Stimulated activated naive B cell treated with anti-CD40 and anti-IgM and Interleukin-4, amounts not matched to agents 10 μg/mL and 1 μg/mL and 100 μg/mL, for 72 hours (primary cell): ENCODE data around the gene CACNA2D3.

Source experiments
- ATAC-seq, 2 donors: fragments of 150-1000 bp; cut with Tn5 transposase; replicated peaks; 2 replicates each; pipeline ENCODE4 v1.10.0; 2021; ENCODE audit warnings: moderate library complexity in 1 of 2
- DNase-seq: peaks from one replicate; pipeline ENCODE4 v3.0.0; 2021
- H3K27ac Mint-ChIP-seq: one replicate; pipeline ENCODE4 v1.8.0; 2022; ENCODE audit warnings: mild to moderate bottlenecking, mixed read lengths
- H3K27me3 Mint-ChIP-seq, 2 donors: one replicate each; pipeline ENCODE4 v1.8.0; 2022; ENCODE audit warnings: mixed read lengths in 2 of 2
- H3K36me3 Mint-ChIP-seq, 2 donors: one replicate each; pipeline ENCODE4 v1.8.0; 2022; ENCODE audit warnings: mixed read lengths in 2 of 2, mild to moderate bottlenecking in 1 of 2
- H3K4me1 Mint-ChIP-seq, 2 donors: one replicate each; pipeline ENCODE4 v1.8.0; 2022; ENCODE audit warnings: mixed read lengths in 2 of 2, mild to moderate bottlenecking in 1 of 2
- H3K4me3 Mint-ChIP-seq, 2 donors: one replicate each; pipeline ENCODE4 v1.8.0; 2022; ENCODE audit warnings: mild to moderate bottlenecking in 2 of 2, mixed read lengths in 2 of 2, moderate library complexity in 1 of 2
- H3K9me3 Mint-ChIP-seq, 2 donors: one replicate each; pipeline ENCODE4 v1.8.0; 2022; ENCODE audit warnings: mixed read lengths in 2 of 2, mild to moderate bottlenecking in 1 of 2

The CACNA2D3 gene

DNA sequence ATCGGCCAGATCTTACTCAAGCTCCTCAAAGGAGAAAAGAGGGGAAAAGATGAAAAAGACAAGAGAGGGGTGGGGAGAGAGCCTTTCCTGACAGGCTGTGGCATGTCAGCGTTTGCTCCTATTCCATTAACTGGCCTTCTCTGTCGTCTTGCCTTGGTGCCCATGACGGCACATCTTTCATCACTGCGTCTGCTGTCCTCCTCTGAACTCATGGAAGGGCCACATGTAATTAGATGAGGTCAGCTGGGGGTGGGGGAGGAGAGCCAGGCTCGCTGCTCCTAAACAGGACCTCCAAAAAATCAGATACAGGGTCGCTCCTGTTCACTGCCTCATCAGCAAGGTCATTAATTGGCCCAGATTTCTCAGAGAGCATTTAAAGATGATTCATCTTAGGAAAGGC lies 755.8 kb downstream of the CACNA2D3 start:
- ATAC-seq (no peak), DNase-seq (no peak)
- no peak overlapping the region for H3K4me3 Mint-ChIP-seq
- H3K27me3 Mint-ChIP-seq = peaks cover 0 to 8% of the 10 kb centered on the region in 2 donors
- peaks cover 0 to 6% of the 10 kb centered on the region in 2 donors for H3K9me3 Mint-ChIP-seq
- H3K36me3 Mint-ChIP-seq = no peaks in the 10 kb centered on the region
- no peaks in the 10 kb centered on the region for H3K4me1 Mint-ChIP-seq
- H3K27ac Mint-ChIP-seq = no peak overlapping the region

DNA sequence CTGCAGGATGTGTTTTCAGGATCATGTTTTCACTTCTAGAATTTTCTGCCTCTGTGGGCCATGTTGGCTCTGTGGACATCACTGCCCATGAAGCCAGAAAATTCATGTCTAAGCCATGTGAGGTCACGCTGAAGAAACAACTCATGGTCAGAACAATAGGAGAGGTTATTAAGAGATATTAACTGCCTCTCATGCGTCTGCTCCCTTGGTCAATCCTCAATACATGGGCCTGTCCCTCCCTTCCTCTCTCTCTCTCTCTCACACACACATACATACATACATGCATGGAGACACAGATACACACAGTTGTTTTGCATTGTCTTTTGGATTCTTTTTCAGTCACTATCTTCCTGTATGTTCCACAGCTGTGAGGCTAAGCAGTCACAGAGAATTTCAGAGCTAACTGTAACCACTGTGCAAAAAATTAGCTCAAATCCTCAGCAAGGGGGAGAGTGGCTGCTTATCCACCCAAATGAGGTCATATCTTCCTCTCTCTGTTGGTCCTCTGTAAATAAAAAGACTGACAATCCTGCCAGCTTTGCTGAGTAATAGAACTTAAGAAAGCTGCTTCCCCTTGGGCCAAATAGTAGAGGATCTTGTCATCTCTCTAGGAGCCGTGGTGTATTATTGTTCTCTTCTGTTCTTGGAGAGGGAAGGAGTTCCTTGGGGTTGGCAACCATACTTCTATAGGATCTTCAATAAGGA lies 759.9 kb downstream of the CACNA2D3 start:
- H3K36me3 Mint-ChIP-seq = no peaks in the 10 kb centered on the region
- ATAC-seq = no peak
- H3K9me3 Mint-ChIP-seq = peaks cover 0 to 6% of the 10 kb centered on the region in 2 donors
- no peak overlapping the region for H3K4me3 Mint-ChIP-seq
- no peaks in the 10 kb centered on the region for H3K4me1 Mint-ChIP-seq
- peaks cover 0 to 8% of the 10 kb centered on the region in 2 donors for H3K27me3 Mint-ChIP-seq
- no peak for DNase-seq
- H3K27ac Mint-ChIP-seq = no peak overlapping the region

DNA sequence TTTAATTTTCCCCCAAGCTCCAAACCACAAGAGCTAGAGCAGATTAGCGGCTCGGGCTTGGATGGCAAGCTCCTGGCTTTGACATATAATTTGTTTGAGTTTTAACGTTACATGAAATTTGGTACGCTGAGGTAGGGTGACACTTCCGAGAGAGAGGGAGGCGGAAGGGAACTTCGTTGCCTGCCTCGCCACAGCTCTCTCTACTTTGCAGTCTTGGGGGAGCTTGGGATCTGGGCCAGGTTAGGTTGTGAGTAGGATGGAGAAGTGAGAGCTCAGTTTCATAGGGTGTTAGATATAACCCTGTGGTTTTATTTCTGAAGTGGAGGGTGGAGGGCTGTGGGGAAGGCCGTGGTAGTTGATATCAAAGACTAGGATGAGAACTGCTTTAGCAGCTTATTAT lies 765.8 kb downstream of the CACNA2D3 start:
- Mint-ChIP-seq H3K4me1 (no peaks in the 10 kb centered on the region), H3K4me3 (no peak overlapping the region), H3K9me3 (no peaks in the 10 kb centered on the region), H3K36me3 (no peaks in the 10 kb centered on the region), H3K27me3 (no peaks in the 10 kb centered on the region), H3K27ac (no peak overlapping the region)
- DNase-seq (no peak), ATAC-seq (no peak)

DNA sequence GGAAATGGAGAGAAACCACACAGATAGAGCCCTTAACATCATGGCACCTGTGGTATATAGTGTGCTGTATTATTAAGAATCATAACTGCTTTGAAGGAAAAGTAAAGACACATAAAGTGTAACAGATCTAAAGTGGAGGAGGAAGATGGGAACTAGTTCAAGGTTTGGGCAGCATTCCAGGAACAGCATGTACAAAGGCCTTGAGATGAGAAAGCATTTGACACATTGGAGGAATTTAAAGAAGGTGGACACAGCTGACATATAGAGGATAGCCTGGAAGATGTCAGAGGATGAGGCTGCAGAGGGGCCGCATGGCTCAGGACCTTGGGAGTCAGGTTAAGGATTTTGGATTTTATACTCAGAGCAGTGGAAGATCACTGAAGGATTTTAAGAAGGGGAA lies 766.5 kb downstream of the CACNA2D3 start:
- Mint-ChIP-seq H3K27ac (no peak overlapping the region), H3K9me3 (no peaks in the 10 kb centered on the region), H3K4me1 (no peaks in the 10 kb centered on the region), H3K36me3 (no peaks in the 10 kb centered on the region), H3K4me3 (no peak overlapping the region), H3K27me3 (no peaks in the 10 kb centered on the region)
- no peak for ATAC-seq
- no peak for DNase-seq

DNA sequence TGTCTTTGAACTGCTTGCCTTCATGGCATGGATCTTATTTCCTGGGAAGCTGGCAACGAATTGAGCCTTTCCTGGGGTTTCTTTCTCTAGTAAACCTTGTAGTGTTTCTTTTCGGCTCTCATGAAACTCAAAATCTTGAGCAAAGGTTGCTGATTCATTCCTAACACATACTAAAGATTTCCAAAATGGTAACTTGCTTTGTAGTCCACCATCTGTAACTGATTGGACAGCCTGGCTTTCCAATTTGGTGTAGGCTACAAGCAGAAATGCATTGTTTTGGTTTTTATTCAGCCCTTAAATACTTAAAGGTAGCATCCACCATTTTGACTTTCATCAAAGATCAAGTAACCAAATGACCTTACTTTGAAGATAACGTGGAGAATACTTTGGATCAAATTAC lies 767.4 kb downstream of the CACNA2D3 start:
- H3K4me3 Mint-ChIP-seq = no peak overlapping the region
- H3K27ac Mint-ChIP-seq = no peak overlapping the region
- H3K9me3 Mint-ChIP-seq = no peaks in the 10 kb centered on the region
- DNase-seq (no peak), ATAC-seq (no peak)
- no peaks in the 10 kb centered on the region for H3K27me3 Mint-ChIP-seq
- H3K36me3 Mint-ChIP-seq = no peaks in the 10 kb centered on the region
- no peaks in the 10 kb centered on the region for H3K4me1 Mint-ChIP-seq

DNA sequence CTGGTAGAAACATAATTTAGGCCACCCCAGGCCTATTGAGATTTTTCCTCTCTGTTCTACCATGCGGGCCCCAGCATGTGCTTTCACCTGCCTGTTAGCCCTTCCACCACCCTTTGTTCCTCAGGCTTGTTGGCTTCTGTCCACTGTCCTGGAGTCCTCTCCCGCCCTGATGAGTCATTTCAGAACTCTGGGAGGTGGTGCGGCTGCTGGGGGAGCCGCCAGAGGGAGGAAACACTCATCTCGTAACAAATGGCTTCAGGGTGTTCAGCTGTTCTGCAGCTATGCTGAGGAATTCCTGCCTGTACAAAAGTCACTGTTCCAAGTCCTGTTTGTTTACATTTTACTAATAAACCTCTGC lies 769.2 kb downstream of the CACNA2D3 start:
- Mint-ChIP-seq H3K9me3 (no peaks in the 10 kb centered on the region), H3K27ac (no peak overlapping the region), H3K4me1 (no peaks in the 10 kb centered on the region), H3K4me3 (no peak overlapping the region), H3K36me3 (no peaks in the 10 kb centered on the region), H3K27me3 (no peaks in the 10 kb centered on the region)
- ATAC-seq = no peak
- DNase-seq = no peak

DNA sequence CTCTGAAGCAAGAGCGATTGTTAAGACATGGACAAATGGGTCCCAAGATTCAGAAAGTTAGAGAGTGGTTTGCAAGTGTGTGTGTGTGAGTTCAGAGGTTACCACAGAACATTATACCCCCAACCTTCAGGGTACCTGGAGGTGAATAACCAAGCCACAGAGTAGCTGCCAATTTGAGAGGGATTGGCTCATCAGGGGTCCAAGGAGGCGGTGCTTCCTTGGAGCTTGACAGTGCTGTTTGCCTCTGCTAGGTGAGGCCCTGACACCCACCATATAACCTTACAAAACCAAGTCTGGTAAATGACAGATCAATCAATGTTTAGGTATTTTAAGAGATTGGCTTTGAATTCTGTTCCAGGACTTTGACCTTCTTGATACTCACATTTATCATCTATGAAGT lies 769.8 kb downstream of the CACNA2D3 start:
- Mint-ChIP-seq H3K36me3 (no peaks in the 10 kb centered on the region), H3K27me3 (no peaks in the 10 kb centered on the region), H3K9me3 (no peaks in the 10 kb centered on the region), H3K27ac (no peak overlapping the region), H3K4me1 (no peaks in the 10 kb centered on the region), H3K4me3 (no peak overlapping the region)
- DNase-seq (no peak), ATAC-seq (no peak)

DNA sequence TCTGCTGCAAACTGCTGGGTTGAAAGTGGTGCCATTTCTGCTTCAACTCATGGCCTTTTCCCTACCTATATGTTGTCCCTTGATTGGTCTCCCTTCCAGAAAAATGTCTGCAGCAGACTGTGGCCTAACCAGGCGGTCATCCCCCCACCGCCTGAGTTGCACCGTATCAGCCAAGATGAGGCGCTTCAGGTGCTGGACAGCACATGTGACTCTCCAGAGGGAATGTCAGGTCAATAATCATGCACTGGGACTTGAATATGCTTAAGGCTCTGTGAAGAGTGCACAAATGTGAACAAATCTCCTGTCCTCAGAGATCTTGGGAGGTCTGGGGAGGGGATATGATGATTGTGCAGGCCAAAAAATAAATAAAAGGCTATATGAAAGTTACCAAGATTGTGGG lies 773.3 kb downstream of the CACNA2D3 start:
- Mint-ChIP-seq H3K36me3 (no peaks in the 10 kb centered on the region), H3K9me3 (no peaks in the 10 kb centered on the region), H3K4me1 (no peaks in the 10 kb centered on the region), H3K27me3 (no peaks in the 10 kb centered on the region), H3K27ac (no peak overlapping the region), H3K4me3 (no peak overlapping the region)
- ATAC-seq (no peak), DNase-seq (no peak)

DNA sequence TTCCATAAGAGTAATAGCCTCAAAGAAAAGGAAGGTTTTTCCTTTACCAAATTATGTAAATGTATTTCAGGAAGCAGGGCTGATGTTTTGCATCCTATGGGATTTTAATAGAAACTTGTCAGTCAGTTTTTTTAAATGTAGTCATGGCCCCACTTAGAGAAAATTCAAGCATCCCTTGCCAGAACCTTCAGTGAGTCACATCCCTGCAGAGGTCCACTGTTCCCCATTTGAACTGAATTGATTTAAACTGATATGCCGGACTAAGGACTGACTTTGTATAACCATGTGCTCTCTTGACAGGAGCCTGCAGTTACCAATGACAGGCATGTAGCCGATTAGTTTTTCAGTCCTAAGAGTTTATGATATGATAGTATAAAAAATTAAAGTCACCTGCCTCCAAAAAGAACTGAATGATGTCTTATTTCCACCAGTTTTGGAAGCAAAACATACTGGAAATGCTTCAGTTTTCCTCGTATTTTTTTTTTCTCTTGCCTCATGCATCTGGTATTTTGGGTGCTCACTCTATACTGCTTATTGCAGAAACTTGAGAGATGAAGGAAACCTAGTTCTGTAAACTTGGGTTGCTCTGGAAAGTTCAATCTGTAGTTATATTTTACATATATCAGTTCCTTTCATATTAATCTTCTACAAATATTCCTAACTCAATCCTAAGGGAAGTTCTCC lies 774.8 kb downstream of the CACNA2D3 start:
- no peaks in the 10 kb centered on the region for H3K27me3 Mint-ChIP-seq
- H3K36me3 Mint-ChIP-seq = no peaks in the 10 kb centered on the region
- no peak overlapping the region for H3K27ac Mint-ChIP-seq
- H3K4me1 Mint-ChIP-seq = no peaks in the 10 kb centered on the region
- H3K4me3 Mint-ChIP-seq = no peak overlapping the region
- ATAC-seq (no peak), DNase-seq (no peak)
- H3K9me3 Mint-ChIP-seq = no peaks in the 10 kb centered on the region

DNA sequence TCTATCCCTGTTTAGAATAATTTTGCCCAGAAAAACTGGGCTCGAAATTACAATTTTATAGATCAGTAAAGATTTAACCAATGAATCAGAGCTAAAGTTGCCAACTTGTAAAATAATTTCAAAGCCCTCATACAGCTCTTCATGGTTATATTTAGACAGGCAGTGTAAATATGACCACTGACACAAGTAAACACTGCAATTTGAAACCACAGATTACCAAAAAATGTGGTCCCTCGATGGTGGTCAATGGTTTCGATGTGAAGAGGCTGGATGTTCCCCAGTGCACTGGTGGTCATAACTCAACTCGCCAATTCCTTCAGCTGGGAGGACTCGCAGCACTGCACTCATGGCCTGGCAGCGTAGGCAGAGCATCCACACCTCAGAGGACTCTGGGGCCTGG lies 776.9 kb downstream of the CACNA2D3 start:
- Mint-ChIP-seq H3K27ac (no peak overlapping the region), H3K4me3 (no peak overlapping the region), H3K9me3 (no peaks in the 10 kb centered on the region), H3K27me3 (no peaks in the 10 kb centered on the region), H3K36me3 (no peaks in the 10 kb centered on the region), H3K4me1 (no peaks in the 10 kb centered on the region)
- no peak for DNase-seq
- no peak for ATAC-seq

DNA sequence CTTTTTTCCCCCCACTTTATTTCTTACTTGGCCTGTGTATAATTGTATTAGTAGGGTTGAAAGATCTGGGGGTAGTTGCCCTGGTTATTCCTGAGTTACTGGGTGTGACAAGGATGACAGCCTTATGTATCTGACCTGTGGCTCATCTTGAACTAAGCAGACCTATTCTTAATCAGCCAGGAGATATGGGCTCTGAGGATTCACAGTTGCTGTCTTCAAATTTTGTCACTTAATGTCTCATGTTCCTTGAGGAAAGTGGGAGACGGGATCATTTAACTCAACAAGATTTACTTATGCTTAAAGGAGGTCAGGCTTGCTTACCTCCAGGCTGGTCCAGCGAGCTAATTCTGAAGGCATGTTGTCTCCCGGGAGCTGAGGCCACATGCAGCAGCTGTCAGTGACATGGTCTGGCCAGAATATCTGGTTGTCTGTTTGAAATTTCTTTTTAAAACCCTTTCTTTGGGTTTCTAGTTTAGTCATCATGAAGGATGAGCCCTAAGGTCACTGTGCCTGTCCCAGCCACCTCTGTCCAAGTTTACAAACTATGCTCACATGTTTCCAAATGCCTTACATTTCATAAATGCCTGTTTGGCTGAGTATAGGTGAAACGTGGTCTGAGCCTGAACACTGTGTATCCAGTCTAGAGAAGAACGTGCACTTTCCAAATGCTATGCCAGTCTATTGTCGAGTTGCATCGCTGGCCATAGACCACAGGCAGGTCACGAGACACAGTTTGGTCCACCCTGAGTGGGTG lies 778.7 kb downstream of the CACNA2D3 start:
- DNase-seq (no peak), ATAC-seq (no peak)
- no peak overlapping the region for H3K4me3 Mint-ChIP-seq
- no peaks in the 10 kb centered on the region for H3K27me3 Mint-ChIP-seq
- no peaks in the 10 kb centered on the region for H3K9me3 Mint-ChIP-seq
- no peaks in the 10 kb centered on the region for H3K36me3 Mint-ChIP-seq
- H3K4me1 Mint-ChIP-seq = no peaks in the 10 kb centered on the region
- no peak overlapping the region for H3K27ac Mint-ChIP-seq

DNA sequence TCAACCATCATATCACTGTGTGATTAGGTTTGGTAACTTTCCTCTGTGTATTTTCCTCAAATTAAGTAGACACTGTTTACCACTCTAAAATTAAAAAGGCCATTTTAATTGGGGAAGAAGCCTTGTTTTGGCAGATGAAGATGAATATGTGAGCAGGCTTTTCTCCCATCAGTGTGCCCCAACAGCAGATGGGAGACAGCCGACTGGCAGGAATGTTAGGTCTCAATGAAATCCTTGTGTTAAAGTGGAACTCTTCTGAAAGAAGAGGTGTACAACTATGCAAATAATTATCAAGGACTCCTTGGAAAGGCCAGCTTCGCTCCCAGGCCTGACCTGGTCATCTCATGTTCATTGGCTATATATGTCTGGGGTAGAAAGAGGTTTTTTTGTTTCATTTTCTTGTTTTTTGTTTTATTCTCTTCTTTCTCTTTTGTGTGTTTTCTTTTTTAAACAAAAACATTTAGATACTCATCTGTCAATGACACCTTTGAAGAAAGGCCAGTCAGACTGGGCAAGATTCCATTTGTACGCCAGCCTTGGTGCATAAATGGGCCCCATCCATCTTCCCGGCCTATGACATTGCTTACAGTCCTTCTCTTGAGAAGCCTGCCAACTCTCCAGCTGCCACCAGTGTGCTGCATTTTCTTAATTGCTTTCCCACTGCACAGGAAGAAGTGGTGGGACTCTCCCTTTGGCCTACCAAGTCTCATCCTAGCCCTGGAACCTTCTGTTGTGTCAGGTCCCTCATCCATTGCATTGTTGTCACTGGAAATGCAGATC lies 779.7 kb downstream of the CACNA2D3 start:
- Mint-ChIP-seq H3K4me3 (no peak overlapping the region), H3K4me1 (no peaks in the 10 kb centered on the region), H3K27me3 (no peaks in the 10 kb centered on the region), H3K9me3 (no peaks in the 10 kb centered on the region), H3K27ac (no peak overlapping the region), H3K36me3 (no peaks in the 10 kb centered on the region)
- DNase-seq = no peak
- no peak for ATAC-seq

DNA sequence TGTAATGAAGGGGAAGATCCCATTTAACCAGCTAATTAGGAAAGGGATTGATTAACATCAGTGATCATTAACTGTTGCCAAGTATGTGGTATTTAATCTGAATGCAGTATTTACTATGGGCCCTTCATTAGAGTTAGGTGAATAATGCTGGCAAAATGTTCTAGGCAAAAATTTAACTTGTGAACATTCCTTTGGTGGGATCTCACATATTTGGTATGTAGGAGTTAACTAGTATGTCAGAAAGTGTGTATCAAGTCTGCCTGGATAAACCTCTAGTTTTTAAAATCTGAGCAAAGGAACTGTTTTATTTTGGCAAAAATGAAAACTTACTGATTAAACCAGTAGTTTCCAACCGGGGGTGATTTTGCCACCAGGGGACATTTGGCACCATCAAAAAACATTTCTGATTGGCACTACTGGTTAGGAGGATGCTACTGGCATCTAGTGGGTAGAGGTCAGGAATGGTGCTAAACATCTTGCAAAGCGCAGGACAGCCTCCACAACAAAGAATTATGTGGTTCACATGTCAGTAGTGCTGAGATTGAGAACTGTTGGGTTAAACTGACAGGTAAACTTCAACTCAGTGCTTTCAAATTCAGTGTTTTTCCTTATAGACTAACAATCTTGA lies 783.0 kb downstream of the CACNA2D3 start:
- H3K27me3 Mint-ChIP-seq = no peaks in the 10 kb centered on the region
- DNase-seq (no peak), ATAC-seq (no peak)
- H3K4me3 Mint-ChIP-seq = no peak overlapping the region
- no peaks in the 10 kb centered on the region for H3K4me1 Mint-ChIP-seq
- no peaks in the 10 kb centered on the region for H3K36me3 Mint-ChIP-seq
- no peak overlapping the region for H3K27ac Mint-ChIP-seq
- H3K9me3 Mint-ChIP-seq = no peaks in the 10 kb centered on the region

DNA sequence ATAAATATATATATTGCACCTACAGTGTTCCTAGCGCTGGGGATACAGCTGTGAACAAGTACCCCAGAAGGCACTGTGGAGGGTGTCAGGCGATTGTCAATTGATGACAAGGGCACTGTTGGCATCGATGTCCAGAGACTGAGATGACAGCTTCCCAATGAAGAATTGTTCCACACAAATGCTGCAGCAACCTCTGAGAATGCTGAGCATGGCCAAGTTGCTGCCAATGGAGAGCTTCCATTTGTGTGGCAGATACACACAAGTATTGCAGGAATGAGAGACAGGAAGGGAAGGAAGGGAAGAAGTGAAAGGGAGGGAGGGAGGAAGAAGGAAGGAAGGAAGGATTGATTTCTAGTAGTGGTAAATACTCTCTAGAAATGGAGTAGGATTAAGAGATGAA lies 783.6 kb downstream of the CACNA2D3 start:
- DNase-seq = no peak
- H3K9me3 Mint-ChIP-seq = no peaks in the 10 kb centered on the region
- no peaks in the 10 kb centered on the region for H3K27me3 Mint-ChIP-seq
- ATAC-seq = no peak
- no peak overlapping the region for H3K4me3 Mint-ChIP-seq
- H3K36me3 Mint-ChIP-seq = no peaks in the 10 kb centered on the region
- H3K27ac Mint-ChIP-seq = no peak overlapping the region
- H3K4me1 Mint-ChIP-seq = no peaks in the 10 kb centered on the region
